HUDEP-2 (cell line): ENCODE data around the gene KRTAP1-4.
"Not testable (repeated sequence)": the region's sequence is repeated elsewhere in the genome, so short reads cannot be mapped to it uniquely, and the experiment has no call there.

Experiments
- DNase-seq, 76 experiments: peaks; one replicate each; lab custom pipeline; 2025; ENCODE audit not compliant: unreplicated experiment in 76 of 76; lab: John Stamatoyannopoulos, UW

The KRTAP1-4 gene, protein sequence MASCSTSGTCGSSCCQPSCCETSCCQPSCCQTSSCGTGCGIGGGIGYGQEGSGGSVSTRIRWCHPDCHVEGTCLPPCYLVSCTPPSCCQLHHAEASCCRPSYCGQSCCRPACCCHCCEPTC

DNA sequence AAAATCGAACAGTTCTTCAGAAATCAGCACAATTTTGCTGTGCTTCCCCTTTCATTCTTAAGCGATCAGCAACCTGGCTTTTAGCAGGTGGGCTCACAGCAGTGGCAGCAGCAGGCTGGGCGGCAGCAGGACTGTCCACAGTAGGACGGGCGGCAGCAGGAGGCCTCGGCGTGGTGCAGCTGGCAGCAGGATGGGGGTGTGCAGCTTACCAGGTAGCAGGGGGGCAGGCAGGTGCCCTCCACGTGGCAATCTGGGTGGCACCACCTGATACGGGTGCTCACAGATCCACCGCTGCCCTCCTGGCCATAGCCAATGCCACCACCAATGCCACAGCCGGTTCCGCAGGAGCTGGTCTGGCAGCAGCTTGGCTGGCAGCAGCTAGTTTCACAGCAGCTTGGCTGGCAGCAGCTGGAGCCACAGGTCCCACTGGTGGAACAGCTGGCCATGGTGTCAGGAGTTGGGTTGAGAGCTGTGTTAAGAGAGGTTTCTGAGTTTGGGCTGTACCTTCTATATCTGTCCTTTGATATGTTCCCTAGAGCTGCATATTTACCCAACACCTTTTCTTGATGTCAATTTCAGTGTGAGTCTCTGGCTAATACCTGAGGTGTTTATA is at the start of gene KRTAP1-4:
KRTAP1-4 (minus strand) TSS at position 563 of the 613 bp plus-strand sequence; CDS start at position 446, 117 bp downstream.
- DNase-seq, result no peak

DNA sequence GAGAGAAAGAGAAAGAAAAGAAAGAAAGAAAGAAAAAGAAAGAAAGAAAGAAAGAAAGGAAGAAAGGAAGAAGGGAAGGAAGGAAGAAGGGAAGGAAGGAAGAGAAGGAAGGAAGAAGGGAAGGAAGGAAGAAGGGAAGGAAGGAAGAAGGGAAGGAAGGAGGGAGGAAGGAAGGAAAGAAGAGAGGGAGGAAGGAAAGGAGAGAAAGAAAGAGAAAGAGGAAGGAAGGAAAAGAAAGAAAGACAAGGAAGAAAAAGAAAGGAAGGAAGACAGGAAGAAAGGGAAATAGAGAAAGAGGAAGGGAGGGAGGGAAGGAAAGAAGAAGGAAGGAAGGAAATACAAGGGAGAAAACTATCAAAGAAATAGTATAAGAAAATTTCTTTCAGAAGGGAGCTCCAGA is 46.8 kb upstream of the KRTAP1-4 start:
- no peak for DNase-seq

DNA sequence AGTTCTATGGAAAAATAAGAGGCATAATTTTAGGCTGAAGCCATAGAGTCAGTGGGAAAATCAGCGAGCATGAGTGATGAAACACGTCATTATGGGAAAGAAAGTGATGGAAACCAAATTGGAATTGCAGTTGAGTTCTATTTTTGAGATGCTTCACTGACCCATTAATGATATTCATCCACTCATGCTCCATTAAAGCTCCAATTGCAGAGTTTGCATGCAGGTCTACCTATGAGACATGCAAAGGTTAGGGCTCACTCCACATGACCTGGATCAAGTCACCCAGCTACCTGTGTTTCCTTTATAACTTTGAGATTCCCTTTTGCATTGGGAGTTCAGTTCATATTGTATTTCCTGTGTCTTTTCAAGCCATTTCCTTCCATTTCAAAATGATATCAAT is 43.7 kb upstream of the KRTAP1-4 start:
- DNase-seq, result no peak

DNA sequence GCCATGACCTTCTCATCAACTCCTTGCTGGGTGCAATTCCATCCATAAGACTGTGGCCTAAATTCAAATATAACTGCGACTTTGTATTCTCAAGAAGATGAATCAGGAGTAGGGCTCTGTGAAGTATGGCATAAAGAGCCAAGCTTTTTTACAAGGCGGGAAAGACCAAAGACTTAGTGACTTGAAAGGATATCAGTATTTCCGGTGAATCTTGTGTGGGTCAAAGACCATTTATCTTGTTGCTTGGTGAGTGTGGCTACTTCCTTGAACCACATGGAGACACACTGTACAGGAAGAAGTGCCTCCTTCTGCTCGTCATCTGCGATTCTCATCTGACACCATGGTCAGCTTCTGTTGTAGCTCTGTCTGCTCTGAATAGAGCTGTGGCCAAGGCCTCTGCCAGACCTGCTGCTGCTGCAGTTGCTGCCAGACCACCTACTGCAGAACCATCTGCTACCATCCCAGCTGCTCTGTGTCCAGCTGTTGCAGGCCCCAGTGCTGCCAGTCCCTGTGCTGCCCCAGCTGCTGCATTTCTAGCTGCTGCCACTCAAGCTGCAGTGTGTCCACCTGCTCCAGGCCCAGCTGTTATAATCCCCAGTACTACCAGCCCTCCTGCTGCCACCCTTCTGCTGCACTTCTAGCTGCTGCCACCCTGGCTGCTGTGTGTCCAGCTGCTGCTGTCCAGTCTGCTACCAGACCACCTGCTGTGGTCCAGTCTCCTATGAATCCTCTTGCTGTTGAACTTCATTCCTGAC is 41.8 kb upstream of the KRTAP1-4 start:
- no peak for DNase-seq

DNA sequence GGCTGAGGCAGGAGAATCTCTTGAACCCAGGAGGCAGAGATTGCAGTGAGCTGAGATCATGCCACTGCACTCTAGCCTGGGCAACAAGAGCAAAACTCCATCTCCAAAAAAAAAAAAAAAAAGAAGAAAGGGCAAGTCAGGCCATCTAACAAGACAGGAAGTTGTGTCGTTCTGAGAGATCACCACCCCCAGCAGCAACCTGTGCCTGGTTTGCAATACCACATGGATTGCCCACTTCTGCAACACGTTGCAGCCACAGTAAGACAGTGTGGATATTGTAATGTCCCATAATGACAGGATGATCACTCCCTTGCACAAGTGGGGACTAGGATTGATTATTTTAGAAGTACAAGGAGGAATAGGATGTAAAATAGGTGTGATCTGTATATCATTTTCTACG is 39.0 kb upstream of the KRTAP1-4 start:
- DNase-seq, result no peak

DNA sequence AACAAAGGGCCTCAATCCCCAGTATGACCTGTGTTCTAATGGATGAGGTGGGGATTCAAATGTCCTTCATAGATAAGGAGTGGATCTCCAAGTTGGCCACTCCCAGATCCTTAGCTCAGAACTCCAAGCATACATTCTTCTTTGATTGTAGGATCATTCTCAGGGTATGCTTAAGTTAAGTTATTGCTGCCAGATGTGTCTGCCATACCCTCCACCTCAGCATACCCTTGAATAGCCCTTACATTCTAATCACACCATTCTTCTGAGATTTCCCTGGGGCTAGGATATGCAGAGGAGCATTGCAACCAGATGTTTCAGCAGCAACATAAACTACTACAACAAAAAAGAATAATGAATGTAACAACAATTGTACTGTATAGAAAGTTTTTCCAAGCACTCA is 37.3 kb upstream of the KRTAP1-4 start:
- DNase-seq, result no peak

DNA sequence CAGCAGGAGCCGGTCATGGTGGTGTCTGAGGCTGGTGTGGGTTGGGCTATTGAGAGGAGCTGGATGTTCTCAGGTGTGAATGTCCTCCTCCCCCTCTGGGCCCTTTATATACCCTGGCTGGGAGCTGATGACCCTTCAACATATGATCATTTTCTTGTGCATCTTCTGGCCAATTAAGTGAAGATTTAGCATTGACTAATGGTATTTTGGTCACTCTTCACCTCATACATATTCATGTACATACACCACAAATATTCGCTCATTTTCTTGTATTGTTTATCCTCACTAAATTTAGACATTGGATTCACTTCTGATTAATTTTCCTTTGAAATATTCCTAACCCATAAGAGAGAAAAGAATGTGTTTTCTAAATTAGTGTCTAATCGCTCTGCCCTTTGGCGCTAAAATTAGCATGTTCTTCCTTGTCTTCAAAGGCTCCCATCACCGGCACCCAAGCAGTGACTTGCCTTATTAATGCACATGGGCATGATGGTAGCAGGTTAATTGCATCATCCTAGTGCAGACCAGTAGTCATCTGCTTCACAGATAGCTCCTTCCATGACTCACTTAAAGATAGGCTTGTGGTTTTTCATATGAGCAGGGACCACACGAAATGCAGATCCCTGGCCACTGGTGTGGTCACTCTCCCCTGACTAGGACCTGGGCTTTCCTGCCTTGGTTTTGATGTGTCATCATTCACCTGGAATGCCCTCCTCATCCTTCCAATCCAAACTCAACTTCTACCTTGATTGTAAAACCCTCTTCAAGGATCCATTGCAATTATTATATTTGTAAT is 36.0 kb upstream of the KRTAP1-4 start, which contains the start of gene KRTAP2-4:
KRTAP2-4 (minus strand) TSS at position 51 of the 796 bp plus-strand sequence; CDS start at position 17, 34 bp downstream.
- no peak for DNase-seq

DNA sequence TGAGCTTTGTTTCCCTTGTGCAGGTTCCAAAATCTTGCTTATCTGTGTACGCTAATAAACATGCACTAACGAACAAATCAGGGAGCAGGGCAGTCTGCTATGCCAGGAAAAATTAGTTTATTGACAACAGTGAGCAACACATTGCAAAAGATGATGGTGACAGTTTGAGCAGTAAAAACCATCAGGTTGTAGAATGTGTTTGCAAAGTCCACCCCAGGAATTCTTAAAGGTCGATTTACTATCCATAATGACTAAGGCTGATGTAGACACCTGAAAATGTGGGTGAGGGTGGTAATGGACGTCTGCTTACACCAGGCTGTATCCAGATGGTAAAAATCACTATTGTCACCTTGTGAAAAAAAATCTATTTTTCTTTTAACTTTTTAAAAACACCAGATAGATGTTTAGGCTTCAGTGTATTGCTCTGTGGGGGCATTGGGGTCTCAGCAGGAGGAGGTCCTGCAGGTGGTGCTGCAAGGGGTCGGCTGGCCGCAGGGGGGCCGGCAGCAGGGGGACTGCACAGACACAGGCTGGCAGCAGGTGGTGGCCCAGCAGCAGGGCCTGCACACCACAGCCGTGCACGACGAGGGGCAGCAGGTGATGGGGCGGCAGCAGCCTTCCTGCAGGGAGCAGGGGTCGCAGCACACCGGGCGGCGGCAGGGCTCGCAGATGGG is 35.2 kb upstream of the KRTAP1-4 start:
- not testable (repeated sequence) for DNase-seq

DNA sequence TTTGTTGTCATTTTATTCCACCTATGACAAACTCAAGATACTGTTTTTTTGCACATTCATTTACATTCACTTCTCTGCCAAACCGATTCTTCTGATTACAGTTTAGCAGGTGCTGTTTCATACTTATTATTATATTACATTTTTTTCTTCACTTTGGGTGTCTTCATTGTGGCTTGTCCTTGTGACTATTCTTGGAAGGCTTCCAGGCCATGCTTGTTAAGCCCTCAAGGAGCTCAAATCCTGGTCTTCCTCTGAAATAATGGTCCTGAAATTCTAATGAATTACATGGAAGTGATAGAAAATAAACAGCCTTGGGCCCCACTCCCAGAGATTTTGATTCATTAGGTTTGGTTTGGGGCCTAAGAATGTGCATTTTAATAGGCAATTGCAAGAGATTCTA is 34.3 kb upstream of the KRTAP1-4 start:
- DNase-seq, result peak in 1 of 76 experiments; percentile 4

DNA sequence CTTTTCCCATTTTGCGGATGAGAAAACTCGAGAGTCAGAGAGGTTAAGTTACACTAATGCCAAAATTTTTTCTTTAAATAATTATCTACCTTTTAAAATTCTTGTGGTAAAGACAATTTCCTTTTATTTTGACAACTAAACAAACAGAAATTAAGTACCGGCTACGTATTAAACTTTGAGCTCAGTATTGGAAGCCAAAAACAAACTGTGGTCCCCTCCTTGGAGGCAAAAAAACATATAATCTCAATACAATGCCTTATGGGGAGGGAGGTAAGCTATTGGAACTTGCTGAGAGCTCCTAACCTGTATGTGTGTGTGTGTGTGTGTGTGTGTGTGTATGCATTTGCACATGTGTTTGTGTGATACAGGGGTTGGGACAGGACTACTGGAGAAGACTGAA is 33.5 kb upstream of the KRTAP1-4 start:
- no peak for DNase-seq

DNA sequence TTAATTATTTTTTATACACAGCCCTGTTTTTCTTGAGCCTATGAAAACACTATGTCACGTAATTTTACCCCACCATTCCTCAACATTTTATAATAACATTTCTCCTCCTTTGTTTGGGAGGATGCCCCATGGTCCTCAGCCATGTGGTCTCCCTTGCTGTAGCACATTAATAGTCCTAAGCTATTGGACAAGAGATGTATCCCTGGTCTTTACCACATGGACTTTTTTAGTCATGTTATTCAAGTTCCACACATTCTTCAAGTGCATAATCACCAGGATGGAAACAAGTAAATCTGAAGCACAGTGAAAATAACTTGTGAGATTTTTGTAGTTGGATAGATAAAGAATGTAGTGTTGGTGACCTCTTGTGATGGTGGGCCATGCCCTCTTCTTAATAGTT is 32.0 kb upstream of the KRTAP1-4 start:
- DNase-seq, result no peak

DNA sequence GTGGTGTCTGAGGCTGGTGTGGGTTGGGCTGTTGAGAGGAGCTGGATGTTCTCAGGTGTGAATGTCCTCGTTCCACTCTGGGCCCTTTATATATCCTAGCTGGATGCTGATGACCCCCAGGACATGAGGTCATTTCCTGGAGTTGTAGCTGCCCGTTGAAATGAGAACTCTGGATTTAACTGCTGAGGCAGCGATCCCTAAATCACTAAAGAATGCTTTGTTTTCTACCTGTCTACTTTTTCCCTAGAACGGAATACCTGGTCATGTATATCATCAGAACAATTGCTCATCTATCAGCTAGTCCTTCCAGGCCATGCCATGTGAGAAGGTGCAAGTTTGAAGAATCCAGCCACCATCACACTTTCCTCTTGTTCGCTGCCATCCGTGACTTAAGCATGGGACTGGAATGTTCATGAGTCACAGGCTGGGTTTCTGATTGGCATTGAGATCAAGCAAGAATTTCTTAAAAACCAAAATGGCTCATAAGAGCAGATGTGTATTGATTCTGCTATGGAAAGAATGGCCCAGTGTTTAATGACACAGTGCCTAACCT is 30.1 kb upstream of the KRTAP1-4 start, which contains the start of gene KRTAP2-3:
KRTAP2-3 (minus strand) TSS at position 63 of the 553 bp plus-strand sequence. CDS start 64 bp downstream, outside the sequence.
- no peak for DNase-seq

DNA sequence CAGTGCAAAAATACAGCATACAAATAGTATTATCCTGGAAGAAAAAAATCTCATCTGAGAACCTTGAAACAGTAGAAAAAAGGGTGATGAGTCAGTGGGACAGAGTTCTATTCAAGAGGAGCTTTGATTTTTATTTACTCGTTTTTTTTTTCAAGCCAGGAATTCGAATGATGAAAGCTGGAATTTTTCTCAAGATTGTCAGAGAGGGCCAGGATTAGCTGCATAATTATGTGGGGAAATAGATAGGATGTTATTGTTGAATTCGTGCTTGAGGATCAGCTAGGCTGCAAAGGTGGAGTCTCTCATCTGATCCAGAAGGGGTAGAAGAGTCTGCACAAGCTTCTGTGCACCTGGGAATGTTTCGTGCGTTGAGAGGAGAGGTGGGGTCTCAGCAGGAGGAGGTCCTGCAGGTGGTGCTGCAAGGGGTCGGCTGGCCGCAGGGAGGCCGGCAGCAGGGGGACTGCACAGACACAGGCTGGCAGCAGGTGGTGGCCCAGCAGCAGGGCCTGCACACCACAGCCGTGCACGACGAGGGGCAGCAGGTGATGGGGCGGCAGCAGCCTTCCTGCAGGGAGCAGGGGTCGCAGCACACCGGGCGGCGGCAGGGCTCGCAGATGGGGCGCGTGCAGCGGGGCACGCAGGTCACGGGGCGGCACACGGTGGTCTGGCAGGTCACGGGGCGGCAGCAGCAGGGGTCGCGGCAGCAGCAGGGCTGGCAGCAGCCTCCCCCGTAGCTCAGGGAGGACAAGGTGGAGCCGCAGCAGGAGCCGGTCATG is 29.5 kb upstream of the KRTAP1-4 start:
- DNase-seq, result not testable (repeated sequence)

DNA sequence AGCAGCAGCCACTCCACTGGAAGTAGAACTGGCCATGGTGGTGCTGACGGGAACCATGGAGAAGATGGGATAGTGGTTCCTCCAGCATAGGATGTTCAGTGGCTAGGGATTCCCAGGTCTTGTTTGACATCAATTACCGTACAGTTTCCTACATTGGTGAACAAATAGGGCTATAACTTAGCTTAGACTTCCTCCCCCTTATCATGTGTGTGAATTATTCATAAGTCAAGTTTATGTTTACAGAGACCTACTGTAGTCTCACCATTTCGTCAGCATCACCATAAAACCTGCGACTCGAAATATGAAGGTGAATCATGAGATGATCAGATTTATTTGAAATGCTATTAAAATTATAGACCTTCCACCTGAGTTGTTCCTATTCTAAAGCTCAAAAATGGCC is 28.7 kb upstream of the KRTAP1-4 start:
- no peak for DNase-seq

DNA sequence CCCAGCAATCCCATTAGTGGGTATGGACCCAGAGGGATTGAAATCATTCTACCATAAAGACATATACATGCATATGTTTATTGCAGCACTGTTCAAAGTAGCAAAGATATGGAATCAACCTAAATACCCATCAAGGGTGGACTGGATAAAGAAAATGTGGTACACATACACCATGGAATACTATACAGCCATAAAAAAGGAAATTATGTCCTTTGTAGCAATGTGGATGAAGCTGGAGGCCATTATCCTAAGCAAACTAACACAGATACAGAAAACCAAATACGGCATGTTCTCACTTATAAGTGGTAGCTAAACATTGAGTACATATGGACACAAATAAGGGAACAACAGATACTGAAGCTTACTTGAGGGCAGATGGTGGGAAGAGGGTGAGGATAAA is 27.6 kb upstream of the KRTAP1-4 start:
- no peak for DNase-seq

DNA sequence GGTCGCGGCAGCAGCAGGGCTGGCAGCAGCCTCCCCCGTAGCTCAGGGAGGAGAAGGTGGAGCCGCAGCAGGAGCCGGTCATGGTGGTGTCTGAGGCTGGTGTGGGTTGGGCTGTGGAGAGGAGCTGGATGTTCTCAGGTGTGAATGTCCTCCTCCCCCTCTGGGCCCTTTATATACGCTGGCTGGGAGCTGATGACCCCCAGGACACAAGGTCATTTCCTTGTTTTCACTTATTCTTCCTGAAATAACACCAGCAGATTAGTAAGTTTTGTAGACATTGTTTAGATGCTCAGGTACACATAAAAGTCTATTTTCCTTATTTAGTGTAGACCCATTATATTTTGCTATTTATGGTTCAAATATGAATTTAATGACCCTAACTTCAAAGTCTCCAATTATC is 25.1 kb upstream of the KRTAP1-4 start, which contains the start of gene KRTAP2-2:
KRTAP2-2 (minus strand) TSS at position 101 of the 400 bp plus-strand sequence; CDS start at position 82, 19 bp downstream.
- DNase-seq, result not testable (repeated sequence)

DNA sequence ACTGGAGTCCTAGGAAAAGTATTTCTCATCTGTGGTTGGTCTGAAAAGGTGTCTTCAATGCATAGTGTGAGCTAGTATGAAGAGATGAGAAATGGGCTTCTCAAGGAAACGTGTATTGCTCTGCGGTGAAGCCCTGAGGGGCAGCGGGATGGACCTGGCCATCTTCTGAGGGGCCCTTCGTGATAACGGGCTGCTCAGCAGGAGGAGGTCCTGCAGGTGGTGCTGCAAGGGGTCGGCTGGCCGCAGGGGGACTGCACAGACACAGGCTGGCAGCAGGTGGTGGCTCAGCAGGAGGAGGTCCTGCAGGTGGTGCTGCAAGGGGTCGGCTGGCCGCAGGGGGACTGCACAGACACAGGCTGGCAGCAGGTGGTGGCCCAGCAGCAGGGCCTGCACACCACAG is 24.6 kb upstream of the KRTAP1-4 start:
- not testable (repeated sequence) for DNase-seq

DNA sequence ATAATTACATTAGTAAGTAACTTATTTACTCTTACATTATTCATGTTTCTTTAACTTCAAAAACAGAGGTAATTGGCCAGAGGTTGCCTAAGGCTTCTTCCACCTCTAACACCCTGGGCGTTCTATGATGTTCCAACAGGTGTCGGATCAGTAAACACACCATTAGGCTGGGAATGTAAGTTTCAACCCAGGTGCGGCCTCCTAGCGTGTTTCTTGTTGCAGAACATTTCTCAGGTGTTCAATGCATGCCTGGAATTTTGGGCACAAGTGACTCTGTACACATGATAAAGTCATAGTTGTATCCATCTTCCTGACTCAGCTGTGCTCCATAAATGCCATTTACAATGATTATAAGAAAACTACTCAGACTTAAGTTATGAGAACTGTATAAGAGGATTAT is 24.0 kb upstream of the KRTAP1-4 start:
- no peak for DNase-seq

DNA sequence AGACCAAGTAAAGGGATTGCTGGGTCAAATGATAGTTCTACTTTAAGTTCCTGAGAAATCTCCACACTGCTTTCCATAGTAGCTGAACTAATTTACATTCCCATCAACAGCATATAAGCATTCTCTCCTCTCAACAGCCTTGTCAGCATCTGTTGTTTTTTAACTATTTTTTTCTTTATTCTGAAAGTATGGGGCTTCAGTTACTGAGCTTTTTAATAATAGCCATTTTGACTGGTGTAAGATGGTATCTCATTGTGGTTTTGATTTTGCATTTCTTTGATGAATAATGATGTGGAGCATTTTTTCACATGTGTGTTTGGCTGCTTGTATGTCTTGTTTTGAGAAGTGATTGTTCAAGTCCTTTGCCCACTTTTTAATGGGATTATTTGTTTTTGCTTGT is 22.6 kb upstream of the KRTAP1-4 start:
- DNase-seq, result no peak
